ENCODE data around the gene THADA. TPM values are rescaled to one million over a fixed set of nuclear protein-coding genes. Genes with fewer than 3 reads are reported as not detected.

THADA gene
- total RNA-seq, 1 donor from 2014 or later: 19.4 TPM

DNA sequence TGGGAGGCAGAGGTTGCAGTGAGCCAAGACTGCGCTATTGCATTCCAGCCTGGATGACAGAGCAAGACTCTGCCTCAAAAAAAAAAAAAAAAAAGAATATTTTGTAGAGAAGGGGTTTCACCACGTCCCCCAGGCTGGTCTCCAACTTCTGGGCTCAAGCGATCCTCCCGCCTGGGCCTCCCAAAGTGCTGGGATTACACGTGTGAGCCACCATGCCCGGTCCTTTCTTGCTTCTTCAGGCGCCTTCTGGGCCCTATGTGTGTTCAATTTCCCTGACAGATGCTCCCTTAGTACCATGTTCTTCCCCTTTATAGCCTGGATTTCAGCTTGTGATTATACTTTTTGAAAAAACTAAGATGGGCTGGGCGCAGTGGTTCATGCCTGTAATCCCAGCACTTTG lies 379.2 kb downstream of the THADA start:
- TF ChIP-seq, protein P1, sequence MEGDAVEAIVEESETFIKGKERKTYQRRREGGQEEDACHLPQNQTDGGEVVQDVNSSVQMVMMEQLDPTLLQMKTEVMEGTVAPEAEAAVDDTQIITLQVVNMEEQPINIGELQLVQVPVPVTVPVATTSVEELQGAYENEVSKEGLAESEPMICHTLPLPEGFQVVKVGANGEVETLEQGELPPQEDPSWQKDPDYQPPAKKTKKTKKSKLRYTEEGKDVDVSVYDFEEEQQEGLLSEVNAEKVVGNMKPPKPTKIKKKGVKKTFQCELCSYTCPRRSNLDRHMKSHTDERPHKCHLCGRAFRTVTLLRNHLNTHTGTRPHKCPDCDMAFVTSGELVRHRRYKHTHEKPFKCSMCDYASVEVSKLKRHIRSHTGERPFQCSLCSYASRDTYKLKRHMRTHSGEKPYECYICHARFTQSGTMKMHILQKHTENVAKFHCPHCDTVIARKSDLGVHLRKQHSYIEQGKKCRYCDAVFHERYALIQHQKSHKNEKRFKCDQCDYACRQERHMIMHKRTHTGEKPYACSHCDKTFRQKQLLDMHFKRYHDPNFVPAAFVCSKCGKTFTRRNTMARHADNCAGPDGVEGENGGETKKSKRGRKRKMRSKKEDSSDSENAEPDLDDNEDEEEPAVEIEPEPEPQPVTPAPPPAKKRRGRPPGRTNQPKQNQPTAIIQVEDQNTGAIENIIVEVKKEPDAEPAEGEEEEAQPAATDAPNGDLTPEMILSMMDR (IDR thresholded peaks at IDR 0.05; ENCODE audit: unreplicated experiment): no peak
- Mint-ChIP-seq H3K9me3 (ENCODE audit: unreplicated experiment) (no peaks in the 10 kb centered on the region), H3K27me3 (ENCODE audit: unreplicated experiment) (peaks cover 6% of the 10 kb centered on the region), H3K36me3 (ENCODE audit: low read depth, unreplicated experiment) (peaks cover 3% of the 10 kb centered on the region), H3K4me3 (ENCODE audit: unreplicated experiment) (no peak overlapping the region), H3K27ac (ENCODE audit: unreplicated experiment) (no peak overlapping the region), H3K4me1 (ENCODE audit: unreplicated experiment) (peaks cover 38% of the 10 kb centered on the region)
- no peak for DNase-seq (ENCODE audit: low spot score)

DNA sequence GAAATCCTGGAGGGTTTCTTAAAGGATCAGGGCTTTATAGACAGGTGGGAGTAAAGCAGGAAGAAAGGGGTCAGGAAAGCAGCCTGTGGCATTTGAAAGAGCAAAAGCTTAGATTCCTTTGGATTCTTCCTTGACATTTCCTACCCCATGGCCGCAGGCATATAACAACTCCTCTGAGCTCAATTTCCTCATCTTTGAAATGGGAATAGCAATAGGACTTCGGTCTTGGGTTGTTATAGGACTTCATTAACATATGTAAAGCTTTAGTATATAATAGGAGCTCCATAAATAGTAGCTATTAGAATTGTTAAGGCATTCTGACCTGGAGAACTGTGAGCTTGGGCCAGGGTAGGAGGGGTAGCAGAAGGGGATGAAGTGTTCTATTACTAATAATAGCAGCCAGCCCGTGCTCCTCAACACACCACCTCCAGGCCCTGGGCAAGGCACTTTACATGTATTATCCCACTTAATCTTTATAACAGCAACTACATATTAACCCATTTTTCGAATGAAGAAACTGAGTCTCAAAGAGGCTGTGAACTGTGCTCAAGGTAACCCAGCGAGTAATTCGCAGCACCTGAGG lies 380.1 kb downstream of the THADA start:
- Mint-ChIP-seq H3K9me3 (ENCODE audit: unreplicated experiment) (no peaks in the 10 kb centered on the region), H3K4me3 (ENCODE audit: unreplicated experiment) (no peak overlapping the region), H3K4me1 (ENCODE audit: unreplicated experiment) (peaks cover 29% of the 10 kb centered on the region), H3K27ac (ENCODE audit: unreplicated experiment) (no peak overlapping the region), H3K36me3 (ENCODE audit: low read depth, unreplicated experiment) (peaks cover 3% of the 10 kb centered on the region), H3K27me3 (ENCODE audit: unreplicated experiment) (peaks cover 8% of the 10 kb centered on the region)
- DNase-seq (ENCODE audit: low spot score): no peak
- TF ChIP-seq, protein P1 (IDR thresholded peaks at IDR 0.05; ENCODE audit: unreplicated experiment): no peak

DNA sequence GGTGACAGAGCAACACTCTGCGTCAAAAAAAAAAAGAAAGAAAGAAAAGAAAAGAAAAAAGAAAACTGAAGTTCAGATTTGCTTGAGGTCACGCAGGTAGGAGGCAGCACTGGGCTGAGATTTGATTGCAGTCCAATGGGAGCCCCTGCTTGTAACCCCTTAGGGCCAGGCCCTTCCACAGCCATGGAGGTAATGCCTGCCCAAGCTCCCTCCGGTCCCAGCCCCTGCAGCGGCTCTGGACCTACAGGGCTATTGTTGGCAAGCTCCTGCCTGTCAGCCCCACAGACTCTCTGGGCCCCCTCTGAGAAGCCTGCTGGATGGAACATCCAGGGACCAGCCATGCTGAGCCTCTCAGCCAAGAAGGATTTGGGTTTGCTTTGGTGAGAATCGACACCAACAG lies 381.6 kb downstream of the THADA start:
- no peak for DNase-seq (ENCODE audit: low spot score)
- H3K9me3 Mint-ChIP-seq (ENCODE audit: unreplicated experiment): no peaks in the 10 kb centered on the region
- TF ChIP-seq, protein P1 (IDR thresholded peaks at IDR 0.05; ENCODE audit: unreplicated experiment): no peak

DNA sequence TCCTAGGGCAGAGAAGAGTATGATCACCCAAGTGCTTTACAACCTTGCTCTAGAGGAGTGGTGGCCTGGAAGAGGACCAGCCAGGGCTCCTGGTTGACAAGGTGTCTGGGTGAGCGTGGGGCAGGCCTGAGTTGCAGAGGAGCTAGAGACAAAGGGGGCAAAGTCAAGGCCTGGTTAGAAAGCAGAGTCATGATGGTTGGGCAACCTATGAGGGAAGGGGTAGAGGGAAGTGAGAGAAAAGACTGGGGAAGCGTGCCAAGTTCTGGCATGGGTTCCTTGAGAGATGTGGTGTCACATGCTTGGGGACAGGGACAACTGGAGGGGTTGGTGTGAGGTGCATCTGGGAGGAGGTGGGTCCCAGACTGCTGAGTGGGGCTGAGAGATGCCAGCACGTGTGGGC lies 382.9 kb downstream of the THADA start:
- TF ChIP-seq, protein P1 (IDR thresholded peaks at IDR 0.05; ENCODE audit: unreplicated experiment): no peak
- Mint-ChIP-seq H3K36me3 (ENCODE audit: low read depth, unreplicated experiment) (no peaks in the 10 kb centered on the region), H3K9me3 (ENCODE audit: unreplicated experiment) (no peaks in the 10 kb centered on the region), H3K27me3 (ENCODE audit: unreplicated experiment) (peaks cover 4% of the 10 kb centered on the region), H3K4me3 (ENCODE audit: unreplicated experiment) (peak overlapping the region; percentile 21), H3K27ac (ENCODE audit: unreplicated experiment) (peak overlapping the region; percentile 30), H3K4me1 (ENCODE audit: unreplicated experiment) (peaks cover 6% of the 10 kb centered on the region)
- DNase-seq (ENCODE audit: low spot score): no peak

More for the DNA sequence above, 381.6 kb downstream of the THADA start:
- H3K27me3 Mint-ChIP-seq (ENCODE audit: unreplicated experiment): peaks cover 8% of the 10 kb centered on the region
- peaks cover 14% of the 10 kb centered on the region for H3K4me1 Mint-ChIP-seq (ENCODE audit: unreplicated experiment)
- H3K27ac Mint-ChIP-seq (ENCODE audit: unreplicated experiment): no peak overlapping the region
- peaks cover 3% of the 10 kb centered on the region for H3K36me3 Mint-ChIP-seq (ENCODE audit: low read depth, unreplicated experiment)
- no peak overlapping the region for H3K4me3 Mint-ChIP-seq (ENCODE audit: unreplicated experiment)

DNA sequence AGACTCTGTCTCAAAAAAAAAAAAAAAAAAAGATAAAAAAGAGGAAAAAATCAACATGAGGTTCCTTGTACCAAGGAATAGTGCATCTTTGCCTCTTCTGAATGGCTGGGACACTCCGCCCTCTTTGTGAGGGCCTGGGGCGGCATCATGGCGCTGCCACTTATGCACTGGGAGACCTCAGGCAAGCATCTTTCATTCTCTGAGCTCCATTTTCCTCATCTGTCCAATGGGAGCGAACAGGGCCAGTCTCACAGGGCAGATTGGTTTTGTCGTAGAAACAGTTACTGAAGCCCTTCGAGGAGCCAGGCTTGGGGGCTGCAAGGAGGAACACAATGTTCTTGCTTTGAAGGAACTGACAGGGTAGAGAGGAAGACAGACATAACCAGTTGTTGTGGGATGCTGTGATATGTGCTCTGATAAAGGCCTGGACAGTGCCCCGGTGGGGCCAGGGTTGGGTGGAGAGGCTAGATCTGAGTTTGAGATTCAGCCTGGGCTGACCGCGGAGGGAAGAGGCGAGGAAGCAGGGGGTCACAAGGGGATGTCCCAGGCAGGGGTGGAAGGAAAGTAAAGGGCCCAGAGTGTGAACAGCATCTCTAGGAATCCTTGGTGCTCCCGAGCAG lies 383.5 kb downstream of the THADA start:
- TF ChIP-seq, protein P1 (IDR thresholded peaks at IDR 0.05; ENCODE audit: unreplicated experiment): no peak
- H3K36me3 Mint-ChIP-seq (ENCODE audit: low read depth, unreplicated experiment): no peaks in the 10 kb centered on the region
- H3K27me3 Mint-ChIP-seq (ENCODE audit: unreplicated experiment): peaks cover 4% of the 10 kb centered on the region
- H3K4me1 Mint-ChIP-seq (ENCODE audit: unreplicated experiment): peaks cover 2% of the 10 kb centered on the region
- DNase-seq (ENCODE audit: low spot score): no peak
- H3K27ac Mint-ChIP-seq (ENCODE audit: unreplicated experiment): no peak overlapping the region
- H3K4me3 Mint-ChIP-seq (ENCODE audit: unreplicated experiment): no peak overlapping the region
- no peaks in the 10 kb centered on the region for H3K9me3 Mint-ChIP-seq (ENCODE audit: unreplicated experiment)
